KMS-11 (cell line): ENCODE results near the gene PARD3B.

Experiments
- H2AFZ ChIP-seq: fragments of 200-600 bp; sonication (generic); 2 replicates; pipeline ENCODE4 v1.6.1; 2016; ENCODE audit warnings: antibody characterized with exemption, mixed run types, low read depth
- H3K27ac ChIP-seq: fragments of 200-600 bp; sonication (generic); 2 replicates; pipeline ENCODE4 v1.6.1; 2016; ENCODE audit warnings: mild to moderate bottlenecking, mixed run types
- H3K27me3 ChIP-seq: fragments of 200-600 bp; sonication (generic); 2 replicates; pipeline ENCODE4 v1.6.1; 2017; ENCODE audit warnings: mild to moderate bottlenecking, low read depth, mixed run types, moderate library complexity; ENCODE audit not compliant: insufficient read depth
- H3K36me3 ChIP-seq: fragments of 200-600 bp; sonication (generic); 2 replicates; pipeline ENCODE4 v1.6.1; 2017; ENCODE audit warnings: mild to moderate bottlenecking, mixed run types; ENCODE audit not compliant: insufficient read depth
- H3K4me1 ChIP-seq: fragments of 200-600 bp; sonication (generic); 2 replicates; pipeline ENCODE4 v1.6.1; 2016; ENCODE audit warnings: mild to moderate bottlenecking, low read depth, mixed run types; ENCODE audit not compliant: poor library complexity, severe bottlenecking
- H3K4me2 ChIP-seq: fragments of 200-600 bp; sonication (generic); 2 replicates; pipeline ENCODE4 v1.7.0; 2016; ENCODE audit warnings: mild to moderate bottlenecking, mixed run types
- H3K4me3 ChIP-seq: fragments of 200-600 bp; sonication (generic); IDR thresholded peaks from 2 replicates; pipeline ENCODE4 v1.6.1; 2017; ENCODE audit warnings: low read depth, low read length, mixed read lengths; ENCODE audit not compliant: insufficient read depth
- H3K79me2 ChIP-seq: fragments of 200-600 bp; sonication (generic); 2 replicates; pipeline ENCODE4 v1.6.1; 2016; ENCODE audit warnings: low read depth, mixed run types; ENCODE audit not compliant: insufficient read depth
- H3K9ac ChIP-seq: fragments of 200-600 bp; sonication (generic); 2 replicates; pipeline ENCODE4 v1.6.1; 2016; ENCODE audit warnings: mild to moderate bottlenecking, mixed run types
- H4K20me1 ChIP-seq: fragments of 200-600 bp; sonication (generic); 2 replicates; pipeline ENCODE4 v1.6.1; 2016; ENCODE audit warnings: mild to moderate bottlenecking, mixed run types; ENCODE audit not compliant: insufficient read depth
- TF ChIP-seq, protein P1 (sequence below): fragments of 200-600 bp; sonication (generic); conservative IDR thresholded peaks from 2 replicates; pipeline ENCODE4 v1.6.1; 2017; ENCODE audit warnings: low read depth, mild to moderate bottlenecking, antibody characterized with exemption, low read length, moderate library complexity, mixed read lengths

The PARD3B gene

DNA sequence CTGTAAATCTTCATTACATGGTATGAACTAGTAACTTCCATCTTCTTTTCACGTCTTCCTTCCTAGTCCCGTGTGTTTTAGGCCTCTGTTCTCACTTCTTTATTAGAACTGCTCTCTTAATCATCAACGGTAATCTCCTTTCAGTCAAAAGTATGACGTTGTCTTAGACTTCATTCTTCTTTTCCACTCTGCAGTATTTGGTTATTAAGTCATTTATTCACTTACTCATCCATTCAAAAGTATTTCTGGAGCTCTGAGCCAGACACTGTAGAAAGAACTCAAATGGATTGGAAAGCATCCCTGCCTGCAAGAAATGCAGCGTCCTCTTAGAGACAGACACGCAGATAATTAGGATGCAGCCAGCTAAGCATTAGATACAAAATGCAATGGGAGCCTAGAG, 642.5 kb downstream of the PARD3B start:
- Histone ChIP-seq H3K27me3 (no peaks in the 10 kb centered on the region), H4K20me1 (no peaks in the 10 kb centered on the region), H3K4me2 (no peak overlapping the region), H3K9ac (no peak overlapping the region), H3K79me2 (no peaks in the 10 kb centered on the region), H3K4me3 (no peak overlapping the region), H3K36me3 (no peaks in the 10 kb centered on the region), H2AFZ (no peak overlapping the region), H3K4me1 (no peaks in the 10 kb centered on the region), H3K27ac (no peak overlapping the region)
- TF ChIP-seq, protein P1, sequence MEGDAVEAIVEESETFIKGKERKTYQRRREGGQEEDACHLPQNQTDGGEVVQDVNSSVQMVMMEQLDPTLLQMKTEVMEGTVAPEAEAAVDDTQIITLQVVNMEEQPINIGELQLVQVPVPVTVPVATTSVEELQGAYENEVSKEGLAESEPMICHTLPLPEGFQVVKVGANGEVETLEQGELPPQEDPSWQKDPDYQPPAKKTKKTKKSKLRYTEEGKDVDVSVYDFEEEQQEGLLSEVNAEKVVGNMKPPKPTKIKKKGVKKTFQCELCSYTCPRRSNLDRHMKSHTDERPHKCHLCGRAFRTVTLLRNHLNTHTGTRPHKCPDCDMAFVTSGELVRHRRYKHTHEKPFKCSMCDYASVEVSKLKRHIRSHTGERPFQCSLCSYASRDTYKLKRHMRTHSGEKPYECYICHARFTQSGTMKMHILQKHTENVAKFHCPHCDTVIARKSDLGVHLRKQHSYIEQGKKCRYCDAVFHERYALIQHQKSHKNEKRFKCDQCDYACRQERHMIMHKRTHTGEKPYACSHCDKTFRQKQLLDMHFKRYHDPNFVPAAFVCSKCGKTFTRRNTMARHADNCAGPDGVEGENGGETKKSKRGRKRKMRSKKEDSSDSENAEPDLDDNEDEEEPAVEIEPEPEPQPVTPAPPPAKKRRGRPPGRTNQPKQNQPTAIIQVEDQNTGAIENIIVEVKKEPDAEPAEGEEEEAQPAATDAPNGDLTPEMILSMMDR, result no peak

- Histone ChIP-seq H4K20me1 (no peaks in the 10 kb centered on the region), H3K4me2 (no peak overlapping the region), H2AFZ (no peak overlapping the region), H3K79me2 (no peaks in the 10 kb centered on the region), H3K9ac (no peak overlapping the region), H3K36me3 (no peaks in the 10 kb centered on the region), H3K27me3 (no peaks in the 10 kb centered on the region), H3K4me3 (no peak overlapping the region), H3K27ac (no peak overlapping the region), H3K4me1 (no peaks in the 10 kb centered on the region)
- TF ChIP-seq, protein P1, result no peak
Observed at GRCh38 chr2:205188239-205189138, 643.2 kb downstream of the PARD3B start.

DNA sequence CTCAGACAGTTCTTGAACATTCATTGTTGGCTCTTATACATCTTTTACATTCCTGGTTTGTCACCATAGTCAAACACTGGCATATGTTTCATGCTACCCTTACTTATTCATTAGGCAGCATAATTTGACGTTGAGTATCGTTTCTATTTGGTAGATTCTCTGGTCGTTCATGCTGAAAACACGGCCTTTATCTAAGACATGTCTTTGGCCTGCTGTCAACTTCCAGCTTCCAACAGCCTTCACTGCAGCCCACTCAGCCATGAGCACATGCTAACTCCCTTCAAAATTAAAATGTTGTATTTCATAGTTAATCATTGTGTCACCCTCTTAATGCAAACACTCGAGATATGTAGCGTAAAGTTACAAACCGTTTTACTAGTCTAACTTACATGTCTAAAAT, 644.0 kb downstream of the PARD3B start:
- no peaks in the 10 kb centered on the region for H4K20me1 ChIP-seq
- no peak overlapping the region for H3K4me3 ChIP-seq
- H3K36me3 ChIP-seq, result no peaks in the 10 kb centered on the region
- H2AFZ ChIP-seq, result no peak overlapping the region
- TF ChIP-seq, protein P1, result no peak
- no peak overlapping the region for H3K4me2 ChIP-seq
- H3K27ac ChIP-seq, result no peak overlapping the region
- H3K9ac ChIP-seq, result no peak overlapping the region
- H3K4me1 ChIP-seq, result no peaks in the 10 kb centered on the region
- H3K27me3 ChIP-seq, result no peaks in the 10 kb centered on the region
- no peaks in the 10 kb centered on the region for H3K79me2 ChIP-seq

GRCh38 chr2:205190528-205190927, 645.3 kb downstream of the PARD3B start:
- H3K4me3 ChIP-seq, result no peak overlapping the region
- H3K27me3 ChIP-seq, result no peaks in the 10 kb centered on the region
- no peaks in the 10 kb centered on the region for H3K4me1 ChIP-seq
- no peak overlapping the region for H3K27ac ChIP-seq
- H3K4me2 ChIP-seq, result no peak overlapping the region
- no peak overlapping the region for H2AFZ ChIP-seq
- no peak overlapping the region for H3K9ac ChIP-seq
- H3K36me3 ChIP-seq, result no peaks in the 10 kb centered on the region
- H3K79me2 ChIP-seq, result no peaks in the 10 kb centered on the region
- TF ChIP-seq, protein P1, result no peak
- H4K20me1 ChIP-seq, result no peaks in the 10 kb centered on the region
